ENCODE results near the gene DPYSL4. TPM values are rescaled to one million over a fixed set of nuclear protein-coding genes. Genes with fewer than 3 reads are reported as not detected.

The DPYSL4 gene
- total RNA-seq, 4 donors from 2014 or later: 0.69 to 3.0 (median 0.81) TPM

- DNase-seq (ENCODE audit: low spot score): no peak
- no peak for TF ChIP-seq CTCF (IDR thresholded peaks at IDR 0.05)
These were observed 20.4 kb upstream of the DPYSL4 start for GRCh38 chr10:132166216-132166950.

DNA sequence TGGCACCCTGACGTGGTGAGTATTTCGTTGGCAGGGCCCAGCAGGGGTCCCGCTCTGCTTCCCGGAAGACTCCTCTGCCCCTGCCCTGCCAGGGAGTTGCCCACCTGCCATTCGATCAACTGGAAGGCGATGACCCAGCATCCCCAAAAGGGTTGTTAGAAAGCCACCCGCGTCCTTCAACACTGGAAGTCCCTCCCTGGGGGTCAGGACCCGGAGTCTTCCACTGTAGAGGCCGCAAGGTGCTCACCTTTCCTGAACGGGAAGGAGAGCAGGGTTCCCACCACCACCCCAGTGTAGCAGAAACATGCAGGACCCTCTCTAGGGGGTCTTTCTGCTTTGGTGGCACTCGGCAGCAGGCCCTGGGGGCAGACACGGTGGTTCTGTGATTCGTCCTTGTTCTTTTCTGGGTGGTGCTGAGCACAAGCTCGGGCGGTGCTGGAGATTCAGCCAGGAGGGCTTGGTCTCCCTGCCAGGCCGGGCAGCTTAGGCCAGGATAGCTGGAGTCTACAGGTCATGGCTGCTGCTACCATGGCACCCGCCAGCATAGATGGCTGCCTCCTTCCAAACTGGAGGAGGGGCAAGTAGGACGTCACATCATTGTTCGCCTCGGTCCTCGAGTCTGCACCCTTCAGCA lies 19.6 kb upstream of the DPYSL4 start:
- ATAC-seq (ENCODE audit: low FRiP score) (no peak), DNase-seq (ENCODE audit: low spot score) (no peak)
- no peak for TF ChIP-seq CTCF (IDR thresholded peaks at IDR 0.05)

More at GRCh38 chr10:132166216-132166950, 20.4 kb upstream of the DPYSL4 start:
- no peak for ATAC-seq (ENCODE audit: low FRiP score)

GRCh38 chr10:132167976-132168375 lies 18.8 kb upstream of the DPYSL4 start:
- no peak for ATAC-seq (ENCODE audit: low FRiP score)
- no peak for DNase-seq (ENCODE audit: low spot score)
- TF ChIP-seq CTCF (IDR thresholded peaks at IDR 0.05): no peak

DNA sequence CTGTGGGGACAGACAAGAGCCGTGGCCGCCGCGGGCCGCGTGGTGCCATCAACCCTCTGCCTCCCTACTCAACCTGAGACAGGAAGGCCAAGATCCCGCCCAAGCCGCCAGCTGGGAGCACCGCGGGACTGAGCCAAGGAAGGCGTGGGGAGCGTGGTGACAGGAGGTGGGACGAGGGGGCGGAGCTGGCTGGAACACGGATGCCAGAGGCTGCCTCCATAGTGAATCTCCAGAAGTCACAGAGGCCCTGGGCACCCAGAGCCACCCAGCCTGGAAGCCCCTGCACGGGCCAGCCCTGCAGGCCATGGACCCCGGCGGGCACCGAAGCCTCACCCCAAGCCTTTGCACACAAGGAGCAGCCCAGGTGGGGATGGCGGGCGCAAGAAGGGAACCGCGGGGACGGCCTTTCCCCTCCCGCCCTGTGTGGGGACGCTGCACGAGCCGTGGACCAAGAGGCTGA lies 18.1 kb upstream of the DPYSL4 start:
- no peak for ATAC-seq (ENCODE audit: low FRiP score)
- no peak for TF ChIP-seq CTCF (IDR thresholded peaks at IDR 0.05)

DNA sequence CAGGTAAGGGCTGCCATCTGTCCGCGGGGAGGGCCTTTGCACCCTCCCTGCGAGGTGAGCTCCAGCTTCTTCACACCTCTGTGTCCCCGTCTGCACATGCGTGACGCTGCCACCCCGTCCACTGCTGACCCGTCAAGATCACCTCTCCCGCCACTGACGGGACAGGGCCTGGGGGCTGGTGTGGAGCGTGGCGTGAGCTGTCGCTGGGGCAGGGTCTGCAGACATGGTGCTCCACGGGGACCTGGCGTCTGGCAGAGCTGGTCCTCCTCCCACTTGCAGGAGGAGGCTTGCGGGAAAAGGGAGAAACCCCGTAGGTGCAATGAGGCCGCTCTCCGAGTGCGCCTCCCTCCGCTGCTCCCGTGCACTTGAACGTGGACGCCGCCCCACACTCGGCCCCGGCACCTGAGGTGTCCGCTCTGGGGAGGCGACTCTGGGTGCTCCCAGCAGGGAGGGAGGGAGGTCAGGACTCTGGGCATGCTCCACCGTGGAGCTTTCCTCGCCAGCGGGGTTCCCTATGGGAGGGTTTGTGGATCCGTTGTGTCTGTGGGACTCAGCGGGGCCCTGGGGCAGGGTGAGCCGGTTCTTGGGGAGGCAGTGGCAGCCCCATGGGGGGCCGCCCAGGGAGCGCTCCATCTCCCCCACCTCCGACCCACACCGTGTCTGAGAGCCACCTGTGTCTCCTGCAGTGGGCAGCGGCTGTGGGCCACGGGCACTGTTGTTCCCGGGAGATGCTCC lies 17.6 kb upstream of the DPYSL4 start:
- TF ChIP-seq CTCF (IDR thresholded peaks at IDR 0.05): no peak
- DNase-seq (ENCODE audit: low spot score) (no peak), ATAC-seq (ENCODE audit: low FRiP score) (no peak)

More for the DNA sequence above, 18.1 kb upstream of the DPYSL4 start:
- DNase-seq (ENCODE audit: low spot score): no peak

DNA sequence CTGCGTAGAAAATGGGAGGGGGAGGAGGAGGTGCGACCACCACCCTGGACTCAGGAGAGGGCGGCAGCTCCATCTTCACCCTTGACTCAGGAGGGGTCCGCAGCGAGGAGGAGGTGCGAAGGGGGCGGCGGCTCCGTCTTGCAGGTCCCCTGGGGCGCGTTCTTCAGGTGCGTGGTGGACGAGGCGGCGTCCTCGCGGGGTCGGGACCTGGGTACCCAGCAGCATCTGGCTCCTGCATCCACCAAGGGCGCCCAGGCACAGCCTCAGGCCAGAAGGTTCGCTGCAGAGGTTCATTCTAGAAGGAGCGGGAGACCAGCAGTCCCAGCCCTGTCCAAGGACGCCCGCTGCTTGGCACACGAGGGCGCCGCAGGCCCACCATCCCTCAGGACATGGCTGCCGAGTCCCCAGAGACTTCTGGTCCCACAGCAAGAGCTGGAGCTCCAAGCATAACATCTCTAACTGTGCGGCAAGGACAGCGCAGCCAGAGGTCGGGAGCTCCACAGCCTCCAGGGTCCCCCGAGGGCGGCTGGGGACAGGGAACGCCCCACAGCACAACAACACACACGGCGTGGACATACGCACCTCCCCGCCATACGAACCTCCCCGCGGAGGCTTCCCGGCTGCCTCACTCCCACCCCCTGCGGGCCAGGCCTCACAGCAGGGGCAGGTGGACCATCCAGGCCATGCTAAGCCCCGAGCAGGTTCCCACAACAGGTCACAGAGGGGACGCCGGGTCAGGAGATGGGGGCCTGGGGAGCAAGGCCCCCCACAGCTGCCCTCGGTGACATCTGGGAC lies 16.8 kb upstream of the DPYSL4 start:
- ATAC-seq (ENCODE audit: low FRiP score): no peak
- DNase-seq (ENCODE audit: low spot score): no peak

More for the DNA sequence above, 16.8 kb upstream of the DPYSL4 start:
- no peak for TF ChIP-seq CTCF (IDR thresholded peaks at IDR 0.05)

All from omental fat pad (tissue), 4 donors.